HepG2 (cell line): ENCODE data around the gene ZNF154.

Source experiments
- ATF1 ChIP-seq: IDR thresholded peaks from 2 replicates; pipeline ENCODE4 v1.6.1; 2016; ENCODE audit warnings: mild to moderate bottlenecking, control low read depth
- CENPX ChIP-seq: sonication (generic); formaldehyde crosslinking; IDR thresholded peaks from 2 replicates; pipeline ENCODE4 v1.9.0; 2021; ENCODE audit warnings: mild to moderate bottlenecking, missing genetic modification reagents, moderate library complexity
- CTCF ChIP-seq: sonication (generic); formaldehyde crosslinking; IDR thresholded peaks from 2 replicates; pipeline ENCODE4 v1.5.0; 2020; ENCODE audit warnings: mild to moderate bottlenecking, missing genetic modification reagents, moderate library complexity
- HMG20B ChIP-seq: conservative IDR thresholded peaks from 2 replicates; pipeline ENCODE4 v1.6.1; 2016; ENCODE audit warnings: missing genetic modification reagents, missing compliant biosample characterization
- KLF12 ChIP-seq: sonication (generic); formaldehyde crosslinking; IDR thresholded peaks from 2 replicates; pipeline ENCODE4 v1.4.0; 2020; ENCODE audit warnings: missing genetic modification reagents, borderline replicate concordance
- MAFK ChIP-seq, 2 experiments: IDR thresholded peaks in 1 of 2; conservative IDR thresholded peaks in 1 of 2; 2 replicates each; pipeline ENCODE4 v1.6.1; 2011; ENCODE audit warnings: improper control_type of control experiment in 2 of 2, low read length in 2 of 2
- NBN ChIP-seq: fragments of 450-650 bp; conservative IDR thresholded peaks from 2 replicates; pipeline ENCODE4 v1.6.1; 2017
- POLR2A ChIP-seq, 2 experiments: IDR thresholded peaks; 2 replicates each; pipeline ENCODE4 v1.6.1; 2011; ENCODE audit warnings: low read depth in 2 of 2, low read length in 2 of 2, mild to moderate bottlenecking in 1 of 2, moderate library complexity in 1 of 2; ENCODE audit not compliant: insufficient read depth in 1 of 2
- PTBP1 ChIP-seq: fragments of 200-400 bp; formaldehyde crosslinking; IDR thresholded peaks from 2 replicates; pipeline ENCODE4 v1.6.1; 2018; ENCODE audit warnings: low read length, low read depth; ENCODE audit not compliant: poor library complexity, severe bottlenecking
- TBL1XR1 ChIP-seq: fragments of 150-350 bp; IDR thresholded peaks from 2 replicates; pipeline ENCODE4 v1.6.1; 2014; ENCODE audit warnings: borderline replicate concordance, low read length; ENCODE audit not compliant: partially characterized antibody
- ZFP62 ChIP-seq: sonication (generic); formaldehyde crosslinking; IDR thresholded peaks from 2 replicates; pipeline ENCODE4 v1.4.0; 2020; ENCODE audit warnings: missing genetic modification reagents
- ZFY ChIP-seq: sonication (generic); formaldehyde crosslinking; IDR thresholded peaks from 2 replicates; pipeline ENCODE4 v1.4.0; 2020; ENCODE audit warnings: missing genetic modification reagents
- TF ChIP-seq, protein P1 (sequence below): sonication (generic); formaldehyde crosslinking; IDR thresholded peaks from 2 replicates; pipeline ENCODE4 v1.4.0; 2020; ENCODE audit warnings: mild to moderate bottlenecking, low read depth, missing genetic modification reagents

GRCh38 chr19:57671124-57671895 lies 37.7 kb downstream of the ZNF154 start:
- TF ChIP-seq POLR2A (IDR thresholded peaks at IDR 0.05; ENCODE audit: insufficient read depth in 1 of 2, low read depth in 2 of 2, low read length in 2 of 2) = no peak
- TF ChIP-seq, protein P1, sequence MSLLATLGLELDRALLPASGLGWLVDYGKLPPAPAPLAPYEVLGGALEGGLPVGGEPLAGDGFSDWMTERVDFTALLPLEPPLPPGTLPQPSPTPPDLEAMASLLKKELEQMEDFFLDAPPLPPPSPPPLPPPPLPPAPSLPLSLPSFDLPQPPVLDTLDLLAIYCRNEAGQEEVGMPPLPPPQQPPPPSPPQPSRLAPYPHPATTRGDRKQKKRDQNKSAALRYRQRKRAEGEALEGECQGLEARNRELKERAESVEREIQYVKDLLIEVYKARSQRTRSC (CRISPR knock-in tag) = no peak
- TF ChIP-seq CENPX (CRISPR knock-in tag) = no peak
- no peak for TF ChIP-seq NBN
- TF ChIP-seq PTBP1 = no peak
- TF ChIP-seq KLF12 = no peak
- no peak for TF ChIP-seq ZFP62 (CRISPR knock-in tag)
- no peak for TF ChIP-seq ATF1
- TF ChIP-seq ZFY = no peak
- TF ChIP-seq MAFK (conservative IDR thresholded peaks at IDR 0.05 in 1 of 2, IDR thresholded peaks at IDR 0.05 in 1 of 2; ENCODE audit: low read length in 2 of 2) = no peak
- TF ChIP-seq CTCF = no peak
- TF ChIP-seq TBL1XR1 = no peak
- TF ChIP-seq HMG20B (CRISPR knock-in tag) = no peak
